ENCODE data around the gene DIP2C. TPM values are rescaled to one million over a fixed set of nuclear protein-coding genes. Genes with fewer than 3 reads are reported as not detected.

Gene DIP2C
- total and polyA plus RNA-seq, 2 donors (not counting 1 experiment from before 2014, with no cell fraction given): 1.3 to 1.9 TPM

- Histone ChIP-seq H3K9me3 (ENCODE audit: control extremely low read depth in 1 of 3, control insufficient read depth in 2 of 3, insufficient read depth in 1 of 3, low read length in 2 of 3) (peaks cover 0 to 6% (median 0%) of the 10 kb centered on the region in 3 donors), H3K27ac (ENCODE audit: low read length in 2 of 2) (no peak overlapping the region), H3K4me3 (ENCODE audit: control extremely low read depth in 1 of 5, extremely low read depth in 1 of 5, insufficient read depth in 1 of 5, low read depth in 2 of 5, low read length in 4 of 5) (no peak overlapping the region), H2AFZ (ENCODE audit: insufficient read depth, low read depth, low read length, poor library complexity, severe bottlenecking) (no peak overlapping the region), H3K4me1 (ENCODE audit: control insufficient read depth in 2 of 2, insufficient read depth in 2 of 2, low read length in 2 of 2) (no peaks in the 10 kb centered on the region), H3K9ac (ENCODE audit: low read length) (no peak overlapping the region), H4K20me1 (ENCODE audit: control insufficient read depth, insufficient read depth, low read length, poor library complexity, severe bottlenecking) (no peaks in the 10 kb centered on the region), H3K27me3 (replicated peaks in 1 of 4; ENCODE audit: control extremely low read depth in 1 of 4, control insufficient read depth in 3 of 4, insufficient read depth in 4 of 4, low read length in 3 of 4) (peaks cover 0 to 3% (median 0%) of the 10 kb centered on the region in 4 experiments), H3K36me3 (replicated peaks in 1 of 2; ENCODE audit: control extremely low read depth in 1 of 2, control insufficient read depth in 1 of 2, extremely low read depth in 1 of 2, insufficient read depth in 2 of 2, low read length in 1 of 2) (no peaks in the 10 kb centered on the region), H3K79me2 (ENCODE audit: control insufficient read depth, insufficient read depth, low read length) (no peaks in the 10 kb centered on the region), H3K4me2 (replicated peaks; ENCODE audit: low read depth, low read length, poor library complexity, severe bottlenecking) (no peak overlapping the region)
- CTCF ChIA-PET: no interaction called here
- H3K9me3 Mint-ChIP-seq (ENCODE audit: insufficient read depth): no peaks in the 10 kb centered on the region
- 96% methylated on average over 6 of the region's 6 CpGs for WGBS (ENCODE audit: insufficient coverage)
- ATAC-seq (ENCODE audit: low read depth) (no peak), DNase-seq (no peak)
- peaks cover 20% of the 10 kb centered on the region for H3K27me3 Mint-ChIP-seq
- no peak overlapping the region for H3K4me3 Mint-ChIP-seq
- H3K27ac Mint-ChIP-seq: no peak overlapping the region
- H3K4me1 Mint-ChIP-seq: peaks cover 2% of the 10 kb centered on the region
- intact Hi-C loops (cut with micrococcal nuclease): no loop called here
- no peak for TF ChIP-seq CTCF (IDR thresholded peaks at IDR 0.05)
- POLR2A ChIA-PET: no interaction called here
These were observed 213.1 kb downstream of the DIP2C start for GRCh38 chr10:476455-476780.

DNA sequence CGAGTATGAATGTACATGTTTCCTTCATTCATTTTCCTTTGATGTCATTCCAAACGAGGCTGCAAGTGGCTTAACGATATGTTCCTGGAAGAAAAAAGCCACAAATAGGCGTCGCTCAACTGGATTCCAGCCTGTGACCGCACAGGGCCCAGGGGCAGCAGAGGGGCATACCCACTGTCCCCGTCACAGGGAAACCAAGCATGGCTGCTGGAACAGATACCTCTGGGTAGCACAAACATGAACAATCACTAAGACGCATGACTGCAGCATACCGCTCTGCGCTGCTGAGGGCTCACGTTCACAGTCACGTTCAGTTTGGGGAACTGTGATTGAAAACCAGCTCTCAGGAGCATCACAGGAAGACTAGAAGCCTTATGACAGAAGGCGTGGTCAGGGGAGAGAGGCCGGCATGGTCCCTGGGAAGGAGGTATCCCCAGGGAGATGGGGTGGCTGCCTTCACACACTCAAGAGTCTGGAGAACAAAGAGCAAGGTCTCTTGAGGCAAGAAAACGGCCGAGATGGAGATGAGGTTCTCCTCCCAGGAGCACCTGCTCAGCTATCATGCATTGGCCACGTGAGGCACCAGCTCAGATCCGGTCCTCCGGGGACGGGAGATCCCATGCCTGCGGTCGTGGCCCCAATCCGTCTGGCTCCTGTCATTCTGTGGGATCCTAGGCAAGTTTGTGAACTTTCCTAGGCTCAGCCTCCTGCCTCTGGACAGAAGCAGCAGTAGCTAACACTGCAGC lies 213.6 kb downstream of the DIP2C start:
- Mint-ChIP-seq H3K27me3 (peaks cover 20% of the 10 kb centered on the region), H3K27ac (no peak overlapping the region), H3K4me3 (no peak overlapping the region), H3K9me3 (ENCODE audit: insufficient read depth) (no peaks in the 10 kb centered on the region), H3K4me1 (peaks cover 2% of the 10 kb centered on the region)
- Histone ChIP-seq H3K36me3 (replicated peaks in 1 of 2; ENCODE audit: control extremely low read depth in 1 of 2, control insufficient read depth in 1 of 2, extremely low read depth in 1 of 2, insufficient read depth in 2 of 2, low read length in 1 of 2) (no peaks in the 10 kb centered on the region), H3K9me3 (ENCODE audit: control extremely low read depth in 1 of 3, control insufficient read depth in 2 of 3, insufficient read depth in 1 of 3, low read length in 2 of 3) (peaks cover 0 to 6% (median 0%) of the 10 kb centered on the region in 3 donors), H3K79me2 (ENCODE audit: control insufficient read depth, insufficient read depth, low read length) (no peaks in the 10 kb centered on the region), H4K20me1 (ENCODE audit: control insufficient read depth, insufficient read depth, low read length, poor library complexity, severe bottlenecking) (no peaks in the 10 kb centered on the region), H3K4me3 (ENCODE audit: control extremely low read depth in 1 of 5, extremely low read depth in 1 of 5, insufficient read depth in 1 of 5, low read depth in 2 of 5, low read length in 4 of 5) (no peak overlapping the region), H3K4me1 (ENCODE audit: control insufficient read depth in 2 of 2, insufficient read depth in 2 of 2, low read length in 2 of 2) (no peaks in the 10 kb centered on the region), H2AFZ (ENCODE audit: insufficient read depth, low read depth, low read length, poor library complexity, severe bottlenecking) (no peak overlapping the region), H3K4me2 (replicated peaks; ENCODE audit: low read depth, low read length, poor library complexity, severe bottlenecking) (no peak overlapping the region), H3K27me3 (replicated peaks in 1 of 4; ENCODE audit: control extremely low read depth in 1 of 4, control insufficient read depth in 3 of 4, insufficient read depth in 4 of 4, low read length in 3 of 4) (peaks cover 0 to 3% (median 0%) of the 10 kb centered on the region in 4 experiments), H3K9ac (ENCODE audit: low read length) (no peak overlapping the region), H3K27ac (ENCODE audit: low read length in 2 of 2) (no peak overlapping the region)
- TF ChIP-seq CTCF (IDR thresholded peaks at IDR 0.05) (no peak), EZH2 (IDR thresholded peaks at IDR 0.05; ENCODE audit: borderline replicate concordance, insufficient read depth, low read depth, low read length, poor library complexity, severe bottlenecking) (no peak)
- DNase-seq: no peak
- intact Hi-C loops (cut with micrococcal nuclease): no loop called here
- CTCF ChIA-PET: no interaction called here
- WGBS (ENCODE audit: insufficient coverage): 91% methylated on average over 21 of the region's 23 CpGs
- no peak for ATAC-seq (ENCODE audit: low read depth)
- POLR2A ChIA-PET: no interaction called here
